ENCODE results near the gene PPDPF.
"Not testable (repeated sequence)": the region's sequence is repeated elsewhere in the genome, so short reads cannot be mapped to it uniquely, and the experiment has no call there.

The PPDPF gene

GRCh38 chr20:63567136-63567385 is 46.5 kb downstream of the PPDPF start:
- DNase-seq, result no peak

- DNase-seq, result no peak
Measured at GRCh38 chr20:63567386-63568169, 47.0 kb downstream of the PPDPF start.

GRCh38 chr20:63568170-63568981 is 47.8 kb downstream of the PPDPF start:
- no peak for DNase-seq

- no peak for DNase-seq
Measured at GRCh38 chr20:63568986-63569949, 48.7 kb downstream of the PPDPF start.

GRCh38 chr20:63570281-63571086 is 49.9 kb downstream of the PPDPF start:
- no peak for DNase-seq

- not testable (repeated sequence) for DNase-seq
Measured at GRCh38 chr20:63571087-63571478, 50.5 kb downstream of the PPDPF start.

Measured in NCI-H1417 treated with DMSO at 0.1 percent for 48 hours (cell line).